OCI-LY3 (cell line): ENCODE results near the gene FFAR3.

ENCODE experiments used
- H2AFZ ChIP-seq: fragments of 200-600, 300-600 bp; shearing (Covaris generic); 2 replicates; pipeline ENCODE4 v1.6.0; 2014; ENCODE audit warnings: antibody characterized with exemption, low read depth, low read length
- H3K27ac ChIP-seq: fragments of 200-600, 300-600 bp; sonication (generic); 2 replicates; pipeline ENCODE4 v1.5.1; 2014; ENCODE audit warnings: mild to moderate bottlenecking, low read length, moderate library complexity, mixed read lengths
- H3K27me3 ChIP-seq: fragments of 200-600, 300-600 bp; sonication (generic); 2 replicates; pipeline ENCODE4 v1.6.1; 2014; ENCODE audit warnings: low read depth, low read length, mixed read lengths
- H3K36me3 ChIP-seq: fragments of 200-600, 300-600 bp; sonication (generic); replicated peaks from 2 replicates; pipeline ENCODE3; 2014; ENCODE audit warnings: low read depth, low read length, mixed read lengths
- H3K4me1 ChIP-seq: fragments of 300-600, 200-600 bp; sonication (generic); 2 replicates; pipeline ENCODE4 v1.6.1; 2014; ENCODE audit warnings: low read length, mixed read lengths
- H3K4me2 ChIP-seq: fragments of 200-600, 300-600 bp; sonication (generic); 2 replicates; pipeline ENCODE4 v1.6.1; 2014; ENCODE audit warnings: low read length, mixed read lengths
- H3K4me3 ChIP-seq: fragments of 300-600, 200-600 bp; sonication (generic); 2 replicates; pipeline ENCODE4 v1.5.1; 2014; ENCODE audit warnings: antibody characterized with exemption, mild to moderate bottlenecking, low read length, moderate library complexity
- H3K79me2 ChIP-seq: fragments of 300-600, 200-600 bp; shearing (Covaris generic); 2 replicates; pipeline ENCODE4 v1.6.1; 2014; ENCODE audit warnings: mild to moderate bottlenecking, low read length, mixed read lengths
- H3K9ac ChIP-seq: fragments of 300-600, 200-600 bp; shearing (Covaris generic); 2 replicates; pipeline ENCODE4 v1.6.0; 2014; ENCODE audit warnings: mild to moderate bottlenecking, low read length, moderate library complexity
- H3K9me3 ChIP-seq: fragments of 200-600, 300-600 bp; shearing (Covaris generic); 2 replicates; pipeline ENCODE4 v1.6.1; 2014; ENCODE audit warnings: low read length, mixed read lengths; ENCODE audit not compliant: insufficient read depth
- H4K20me1 ChIP-seq: fragments of 200-600, 300-600 bp; sonication (generic); 2 replicates; pipeline ENCODE4 v1.6.1; 2016; ENCODE audit warnings: low read length, mixed read lengths; ENCODE audit not compliant: insufficient read depth
- EZH2phosphoT487 ChIP-seq: fragments of 200-600 bp; shearing (Covaris generic); IDR thresholded peaks from 2 replicates; pipeline ENCODE4 v1.6.1; 2018; ENCODE audit warnings: antibody characterized with exemption, mixed run types, low read depth
- TF ChIP-seq, protein P1 (sequence below): fragments of 200-600, 300-600 bp; sonication (generic); IDR thresholded peaks from 2 replicates; pipeline ENCODE4 v1.5.1; 2014; ENCODE audit warnings: antibody characterized with exemption, low read length, low read depth

FFAR3 gene

DNA sequence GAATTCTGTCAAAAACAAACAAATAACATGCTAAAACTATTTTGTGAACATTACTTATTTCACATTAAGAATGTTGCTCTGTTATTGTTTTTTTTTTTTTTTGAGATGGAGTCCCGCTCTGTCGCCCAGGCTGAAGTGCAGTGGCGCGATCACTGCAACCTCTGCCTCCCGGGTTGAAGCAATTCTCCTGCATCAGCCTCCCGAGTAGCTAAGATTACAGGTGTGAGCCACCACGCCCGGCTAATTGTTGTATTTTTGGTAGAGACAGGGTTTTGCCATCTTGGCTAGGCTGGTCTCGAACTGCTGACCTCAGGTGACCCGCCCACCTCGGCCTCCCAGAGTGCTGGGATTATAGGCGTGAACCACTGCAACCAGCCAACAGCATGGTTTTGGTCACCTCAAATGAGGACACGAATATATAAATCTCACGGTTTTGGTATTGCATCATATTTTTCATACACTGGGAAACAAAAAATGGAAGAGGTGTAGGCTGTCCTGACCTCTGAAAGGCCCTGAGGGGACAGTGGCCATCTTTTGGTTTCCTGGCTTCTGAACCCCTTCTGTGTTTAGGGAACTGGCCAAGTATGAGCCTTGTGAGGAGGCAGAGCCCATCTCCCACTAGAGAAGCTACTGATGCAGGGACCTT lies 38.1 kb downstream of the FFAR3 start:
- H2AFZ ChIP-seq = no peak overlapping the region
- TF ChIP-seq EZH2phosphoT487 = no peak
- TF ChIP-seq, protein P1, sequence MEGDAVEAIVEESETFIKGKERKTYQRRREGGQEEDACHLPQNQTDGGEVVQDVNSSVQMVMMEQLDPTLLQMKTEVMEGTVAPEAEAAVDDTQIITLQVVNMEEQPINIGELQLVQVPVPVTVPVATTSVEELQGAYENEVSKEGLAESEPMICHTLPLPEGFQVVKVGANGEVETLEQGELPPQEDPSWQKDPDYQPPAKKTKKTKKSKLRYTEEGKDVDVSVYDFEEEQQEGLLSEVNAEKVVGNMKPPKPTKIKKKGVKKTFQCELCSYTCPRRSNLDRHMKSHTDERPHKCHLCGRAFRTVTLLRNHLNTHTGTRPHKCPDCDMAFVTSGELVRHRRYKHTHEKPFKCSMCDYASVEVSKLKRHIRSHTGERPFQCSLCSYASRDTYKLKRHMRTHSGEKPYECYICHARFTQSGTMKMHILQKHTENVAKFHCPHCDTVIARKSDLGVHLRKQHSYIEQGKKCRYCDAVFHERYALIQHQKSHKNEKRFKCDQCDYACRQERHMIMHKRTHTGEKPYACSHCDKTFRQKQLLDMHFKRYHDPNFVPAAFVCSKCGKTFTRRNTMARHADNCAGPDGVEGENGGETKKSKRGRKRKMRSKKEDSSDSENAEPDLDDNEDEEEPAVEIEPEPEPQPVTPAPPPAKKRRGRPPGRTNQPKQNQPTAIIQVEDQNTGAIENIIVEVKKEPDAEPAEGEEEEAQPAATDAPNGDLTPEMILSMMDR = no peak

DNA sequence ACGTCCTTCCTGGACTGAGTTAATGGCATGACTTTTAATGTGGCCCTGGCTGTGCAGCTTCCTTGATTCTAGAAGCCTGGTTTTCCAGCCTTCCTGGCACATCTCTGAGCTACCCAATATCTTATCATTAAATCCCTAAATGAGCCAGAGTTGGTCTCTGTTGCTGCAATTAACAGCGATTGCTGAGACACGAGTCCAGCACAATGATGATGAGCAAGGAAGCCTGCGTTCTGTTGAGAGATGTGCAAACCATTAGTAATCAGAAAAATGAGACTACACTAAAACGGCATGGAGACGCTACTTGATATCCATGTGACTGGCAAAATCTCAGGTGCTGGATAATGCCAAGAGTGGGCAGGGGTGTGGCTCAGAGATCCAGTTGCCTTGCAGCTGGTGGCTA lies 38.8 kb downstream of the FFAR3 start:
- H2AFZ ChIP-seq = no peak overlapping the region
- H3K9ac ChIP-seq = no peak overlapping the region
- TF ChIP-seq, protein P1 = no peak
- TF ChIP-seq EZH2phosphoT487 = no peak
- H3K27ac ChIP-seq = no peak overlapping the region
- no peaks in the 10 kb centered on the region for H3K36me3 ChIP-seq
- no peak overlapping the region for H3K4me3 ChIP-seq
- H3K27me3 ChIP-seq = peaks cover 31% of the 10 kb centered on the region
- no peaks in the 10 kb centered on the region for H4K20me1 ChIP-seq
- no peak overlapping the region for H3K4me2 ChIP-seq
- H3K79me2 ChIP-seq = no peaks in the 10 kb centered on the region
- no peaks in the 10 kb centered on the region for H3K9me3 ChIP-seq
- no peaks in the 10 kb centered on the region for H3K4me1 ChIP-seq

More for the DNA sequence above, 38.1 kb downstream of the FFAR3 start:
- Histone ChIP-seq H4K20me1 (no peaks in the 10 kb centered on the region), H3K27ac (no peak overlapping the region), H3K9me3 (no peaks in the 10 kb centered on the region), H3K4me2 (no peak overlapping the region), H3K27me3 (peaks cover 32% of the 10 kb centered on the region), H3K4me1 (no peaks in the 10 kb centered on the region), H3K9ac (no peak overlapping the region), H3K79me2 (no peaks in the 10 kb centered on the region), H3K36me3 (no peaks in the 10 kb centered on the region), H3K4me3 (no peak overlapping the region)

DNA sequence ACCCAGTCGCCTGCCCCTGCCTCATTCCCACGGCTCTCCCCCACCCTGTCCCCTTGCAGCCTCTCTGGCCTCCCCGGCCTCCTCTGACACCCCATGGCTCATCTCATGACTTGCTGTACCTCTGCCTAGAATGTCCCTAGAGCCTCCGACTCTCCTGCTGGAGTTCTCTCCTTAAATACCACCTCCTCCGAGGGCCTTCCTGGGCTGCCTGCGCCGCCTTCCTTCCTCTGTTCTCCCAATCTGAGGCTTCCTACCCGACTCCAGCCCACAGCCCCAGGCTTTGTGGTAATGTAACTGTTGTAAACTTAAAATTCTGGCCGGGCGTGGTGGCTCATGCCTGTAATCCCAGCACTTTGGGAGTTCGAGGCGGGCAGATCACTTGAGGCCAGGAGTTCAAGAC lies 40.3 kb downstream of the FFAR3 start:
- H3K4me1 ChIP-seq = no peaks in the 10 kb centered on the region
- no peaks in the 10 kb centered on the region for H3K79me2 ChIP-seq
- TF ChIP-seq, protein P1 = no peak
- TF ChIP-seq EZH2phosphoT487 = no peak
- no peaks in the 10 kb centered on the region for H4K20me1 ChIP-seq
- peaks cover 24% of the 10 kb centered on the region; the same call in 1 of the 2 replicates for H3K27me3 ChIP-seq
- no peak overlapping the region for H3K4me3 ChIP-seq
- H3K9me3 ChIP-seq = no peaks in the 10 kb centered on the region
- H3K4me2 ChIP-seq = no peak overlapping the region
- no peak overlapping the region for H3K27ac ChIP-seq
- no peak overlapping the region for H2AFZ ChIP-seq
- no peak overlapping the region for H3K9ac ChIP-seq
- H3K36me3 ChIP-seq = no peaks in the 10 kb centered on the region

DNA sequence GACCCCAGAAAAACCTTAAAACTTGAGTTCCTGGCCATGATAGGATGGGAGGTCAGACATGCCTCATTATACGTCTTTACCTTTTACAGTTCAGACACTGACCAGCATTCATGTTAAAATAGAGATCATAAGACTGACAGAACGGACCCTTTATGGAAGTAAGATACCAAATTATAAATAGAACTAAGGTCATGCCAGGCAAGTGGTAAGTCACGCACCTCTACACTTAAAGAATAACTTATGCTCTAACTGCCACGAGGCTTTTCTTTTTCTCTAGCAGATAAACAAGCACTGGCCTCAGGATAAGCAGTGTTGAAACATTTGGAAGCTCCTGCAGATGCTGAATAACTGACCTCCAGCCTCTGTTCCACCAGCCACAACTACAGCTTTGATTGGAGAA lies 41.0 kb downstream of the FFAR3 start:
- H3K4me2 ChIP-seq = no peak overlapping the region
- H3K9me3 ChIP-seq = no peaks in the 10 kb centered on the region
- H3K9ac ChIP-seq = no peak overlapping the region
- H3K27me3 ChIP-seq = peaks cover 24% of the 10 kb centered on the region; the same call in 1 of the 2 replicates
- no peaks in the 10 kb centered on the region for H4K20me1 ChIP-seq
- no peak overlapping the region for H2AFZ ChIP-seq
- H3K36me3 ChIP-seq = no peaks in the 10 kb centered on the region
- no peak overlapping the region for H3K27ac ChIP-seq
- no peaks in the 10 kb centered on the region for H3K79me2 ChIP-seq
- no peaks in the 10 kb centered on the region for H3K4me1 ChIP-seq
- TF ChIP-seq EZH2phosphoT487 = no peak
- TF ChIP-seq, protein P1 = no peak
- no peak overlapping the region for H3K4me3 ChIP-seq
